ENCODE results near the gene RWDD4. TPM values are rescaled to one million over a fixed set of nuclear protein-coding genes. Genes with fewer than 3 reads are reported as not detected.

RWDD4 gene
- total RNA-seq, 1 experiment from 2014 or later: 33.8 TPM

GRCh38 chr4:183675625-183676024, 16.6 kb upstream of the RWDD4 start:
- ChIA-PET CTCF (no interaction called here), POLR2A (ENCODE audit: low non-redundant PET) (no interaction called here)
- TF ChIP-seq EZH2 (IDR thresholded peaks at IDR 0.05; ENCODE audit: borderline replicate concordance, low read depth, low read length, poor library complexity, severe bottlenecking): no peak
- no peak for TF ChIP-seq CTCF (conservative IDR thresholded peaks at IDR 0.05; ENCODE audit: low read depth, low read length)
- peaks cover 25% of the 10 kb centered on the region for H3K36me3 ChIP-seq (ENCODE audit: insufficient read depth, low read length, poor library complexity, severe bottlenecking)
- no peaks in the 10 kb centered on the region for H3K9me3 ChIP-seq (ENCODE audit: low read depth, low read length, poor library complexity, severe bottlenecking)
- H3K4me1 ChIP-seq (ENCODE audit: insufficient read depth, low read length, poor library complexity, severe bottlenecking): no peaks in the 10 kb centered on the region
- no peak for DNase-seq (ENCODE audit: low spot score)
- H3K4me3 ChIP-seq (ENCODE audit: low read depth, low read length, poor library complexity, severe bottlenecking): no peak overlapping the region
- H3K27ac ChIP-seq (ENCODE audit: low read depth, low read length, poor library complexity, severe bottlenecking): no peak overlapping the region
- H3K27me3 ChIP-seq (replicated peaks; ENCODE audit: insufficient read depth, low read depth, low read length, poor library complexity): no peaks in the 10 kb centered on the region
- no TSS peak for BruUV-seq (replicated peaks)
- intact Hi-C loops (cut with micrococcal nuclease; ENCODE audit: unreplicated experiment): no loop called here

GRCh38 chr4:183674153-183674552, 15.2 kb upstream of the RWDD4 start:
- Histone ChIP-seq H3K4me3 (ENCODE audit: low read depth, low read length, poor library complexity, severe bottlenecking) (no peak overlapping the region), H3K27ac (ENCODE audit: low read depth, low read length, poor library complexity, severe bottlenecking) (no peak overlapping the region), H3K36me3 (ENCODE audit: insufficient read depth, low read length, poor library complexity, severe bottlenecking) (peaks cover 24% of the 10 kb centered on the region), H3K4me1 (ENCODE audit: insufficient read depth, low read length, poor library complexity, severe bottlenecking) (no peaks in the 10 kb centered on the region), H3K27me3 (replicated peaks; ENCODE audit: insufficient read depth, low read depth, low read length, poor library complexity) (no peaks in the 10 kb centered on the region), H3K9me3 (ENCODE audit: low read depth, low read length, poor library complexity, severe bottlenecking) (no peaks in the 10 kb centered on the region)
- BruUV-seq (replicated peaks): no TSS peak
- intact Hi-C loops (cut with micrococcal nuclease; ENCODE audit: unreplicated experiment): no loop called here
- POLR2A ChIA-PET (ENCODE audit: low non-redundant PET): no interaction called here
- CTCF ChIA-PET: no interaction called here
- no peak for TF ChIP-seq EZH2 (IDR thresholded peaks at IDR 0.05; ENCODE audit: borderline replicate concordance, low read depth, low read length, poor library complexity, severe bottlenecking)
- TF ChIP-seq CTCF (conservative IDR thresholded peaks at IDR 0.05; ENCODE audit: low read depth, low read length): no peak
- DNase-seq (ENCODE audit: low spot score): no peak

GRCh38 chr4:183670960-183671555, 12.1 kb upstream of the RWDD4 start:
- no TSS peak for BruUV-seq (replicated peaks)
- TF ChIP-seq EZH2 (IDR thresholded peaks at IDR 0.05; ENCODE audit: borderline replicate concordance, low read depth, low read length, poor library complexity, severe bottlenecking) (no peak), CTCF (conservative IDR thresholded peaks at IDR 0.05; ENCODE audit: low read depth, low read length) (no peak)
- no peaks in the 10 kb centered on the region for H3K27me3 ChIP-seq (replicated peaks; ENCODE audit: insufficient read depth, low read depth, low read length, poor library complexity)
- no peak for DNase-seq (ENCODE audit: low spot score)
- ChIA-PET POLR2A (ENCODE audit: low non-redundant PET) (interaction anchor here (0.7 kb wide), 1 partner anchor 1222 kb away, joined by 3 read pairs; no protein-coding TSS in a partner anchor), CTCF (no interaction called here)
- H3K36me3 ChIP-seq (ENCODE audit: insufficient read depth, low read length, poor library complexity, severe bottlenecking): peaks cover 45% of the 10 kb centered on the region
- H3K4me1 ChIP-seq (ENCODE audit: insufficient read depth, low read length, poor library complexity, severe bottlenecking): no peaks in the 10 kb centered on the region
- no peak overlapping the region for H3K4me3 ChIP-seq (ENCODE audit: low read depth, low read length, poor library complexity, severe bottlenecking)
- no peaks in the 10 kb centered on the region for H3K9me3 ChIP-seq (ENCODE audit: low read depth, low read length, poor library complexity, severe bottlenecking)
- no peak overlapping the region for H3K27ac ChIP-seq (ENCODE audit: low read depth, low read length, poor library complexity, severe bottlenecking)
- intact Hi-C loops (cut with micrococcal nuclease; ENCODE audit: unreplicated experiment): no loop called here

All from A673 (cell line).